Transverse colon (tissue), 4 donors: Measurements from ENCODE around the gene NFASC. TPM values are rescaled to one million over a fixed set of nuclear protein-coding genes. Genes with fewer than 3 reads are reported as not detected.

ENCODE experiments used
- DNase-seq: peaks from one replicate; pipeline ENCODE4 v3.0.0-alpha.2; 2019
- H3K27ac ChIP-seq, 4 donors: fragments of 200-600 bp; sonication (generic); 2 replicates each; pipeline ENCODE4 v1.5.1; 2016 to 2018; ENCODE audit warnings: inconsistent platforms in 4 of 4
- H3K27me3 ChIP-seq: fragments of 200-600 bp; sonication (generic); 2 replicates; pipeline ENCODE4 v1.5.1; 2017; ENCODE audit warnings: inconsistent platforms
- H3K36me3 ChIP-seq, 4 donors: fragments of 200-600 bp; sonication (generic); 2 replicates each; pipeline ENCODE4 v1.5.1; 2017 to 2019; ENCODE audit warnings: inconsistent platforms in 4 of 4
- H3K4me1 ChIP-seq, 4 donors: fragments of 200-600 bp; sonication (generic); 2 replicates each; pipeline ENCODE4 v1.5.1; 2017 to 2020; ENCODE audit warnings: inconsistent platforms in 4 of 4
- H3K4me3 ChIP-seq, 4 donors: fragments of 200-600 bp; sonication (generic); 1 replicate in 1 of 4; 2 replicates in 3 of 4; pipeline versions ENCODE4 v1.5.1 to v1.6.1; 2017 to 2019; ENCODE audit warnings: inconsistent platforms in 4 of 4
- H3K9me3 ChIP-seq, 2 donors: fragments of 200-600 bp; sonication (generic); 2 replicates each; pipeline ENCODE4 v1.5.1; 2017 to 2019; ENCODE audit warnings: inconsistent platforms in 2 of 2
- CTCF ChIP-seq, 5 experiments: fragments of 200-600 bp in 3 of 5; fragments of 450-650 bp in 2 of 5; sonication (generic) in 3 of 5; IDR thresholded peaks; 1 replicate in 2 of 5; 2 replicates in 3 of 5; pipeline ENCODE4 v1.5.1; 2016 to 2017; ENCODE audit warnings: antibody characterized with exemption in 5 of 5, inconsistent platforms in 3 of 5, mild to moderate bottlenecking in 2 of 5, moderate library complexity in 1 of 5
- EP300 ChIP-seq: sonication (generic); formaldehyde crosslinking; IDR thresholded peaks from one replicate; pipeline ENCODE4 v1.6.1; 2017; ENCODE audit warnings: antibody characterized with exemption, low read depth
- POLR2A ChIP-seq: fragments of 450-650 bp; IDR thresholded peaks from one replicate; pipeline ENCODE4 v1.6.1; 2016; ENCODE audit warnings: antibody characterized with exemption, mild to moderate bottlenecking, moderate library complexity
- POLR2AphosphoS5 ChIP-seq, 3 donors: sonication (generic); formaldehyde crosslinking; IDR thresholded peaks; one replicate each; pipeline ENCODE4 v1.6.1; 2016; ENCODE audit warnings: antibody characterized with exemption in 3 of 3
- WGBS, 2 donors: methylation state at CpG; one replicate each; pipeline ENCODE4 v1.1.5; 2018; ENCODE audit warnings: low coverage in 1 of 2; 5-methylcytosine and 5-hydroxymethylcytosine counted together
- in situ Hi-C, 4 donors: fragments of 200-750 bp; cut with MboI; loops; one replicate each; pipeline versions ENCODE4 v1.15.0 to v1.15.1; 2017; ENCODE audit warnings: low sequenced_read_pairs in 3 of 4, low pct_ligation_motif_present in 1 of 4, low pct_unique_long_range_greater_than_20kb in 1 of 4
- intact Hi-C: fragments of 100-400 bp; cut with DNase I; formaldehyde crosslinking; loops from one replicate; pipeline ENCODE4 v1.15.1; 2023; ENCODE audit warnings: low total_unique reads
- total RNA-seq, 4 donors: library from RNA; depleted of rRNA; stranded (reverse); fragments of >200 nt; gene quantifications; one replicate each; pipeline ENCODE4 v1.1.0, GENCODE V29; 2016

The NFASC gene
- total RNA-seq, 4 donors from 2014 or later: 11.3 to 48.8 (median 13.4) TPM

- intact Hi-C loops (no loop called here), in situ Hi-C loops (no loop called here)
- no peak overlapping the region for H3K27ac ChIP-seq
- H3K4me3 ChIP-seq: no peak overlapping the region
- 87% methylated on average over 2 of the region's 2 CpGs; no CpG with 5 or more reads in 1 of the 2 donors for whole genome bisulfite sequencing, 2 donors
- no peak for DNase-seq
- TF ChIP-seq CTCF (IDR thresholded peaks at IDR 0.05) (no peak), POLR2A (no peak), EP300 (no peak), POLR2AphosphoS5 (IDR thresholded peaks at IDR 0.05) (no peak)
- H3K27me3 ChIP-seq: no peaks in the 10 kb centered on the region
- no peaks in the 10 kb centered on the region for H3K36me3 ChIP-seq
- no peaks in the 10 kb centered on the region for H3K9me3 ChIP-seq
- H3K4me1 ChIP-seq: no peaks in the 10 kb centered on the region
Measured at GRCh38 chr1:205071028-205071409, 200.4 kb downstream of the NFASC start.

- H3K36me3 ChIP-seq: no peaks in the 10 kb centered on the region
- in situ Hi-C loops (no loop called here), intact Hi-C loops (no loop called here)
- no peak overlapping the region for H3K27ac ChIP-seq
- WGBS, 2 donors: 92% methylated on average over 12 of the region's 12 CpGs; no CpG with 5 or more reads in 1 of the 2 donors
- DNase-seq: no peak
- TF ChIP-seq POLR2AphosphoS5 (IDR thresholded peaks at IDR 0.05) (no peak), POLR2A (no peak), CTCF (IDR thresholded peaks at IDR 0.05) (no peak), EP300 (no peak)
- H3K4me3 ChIP-seq: no peak overlapping the region
- no peaks in the 10 kb centered on the region for H3K4me1 ChIP-seq
- H3K27me3 ChIP-seq: no peaks in the 10 kb centered on the region
- H3K9me3 ChIP-seq: no peaks in the 10 kb centered on the region
Measured at GRCh38 chr1:205071801-205072200, 201.1 kb downstream of the NFASC start.

GRCh38 chr1:205072286-205072685 is 201.6 kb downstream of the NFASC start:
- Histone ChIP-seq H3K36me3 (no peaks in the 10 kb centered on the region), H3K4me3 (no peak overlapping the region), H3K27me3 (no peaks in the 10 kb centered on the region), H3K9me3 (no peaks in the 10 kb centered on the region), H3K27ac (no peak overlapping the region), H3K4me1 (no peaks in the 10 kb centered on the region)
- DNase-seq: no peak
- in situ Hi-C loops (no loop called here), intact Hi-C loops (no loop called here)
- TF ChIP-seq CTCF (IDR thresholded peaks at IDR 0.05) (no peak), POLR2AphosphoS5 (IDR thresholded peaks at IDR 0.05) (no peak)
- 60 to 86% methylated on average over 2 to 9 of the region's 9 CpGs for WGBS, 2 donors

Other genes starting within 250 kb of the NFASC start
- gene LRRN2, start 185.1 kb upstream of the NFASC start, total RNA-seq: 10 to 100 TPM in 3 of 4 donors, 1 to 10 TPM in 1; 2.0 to 32.9 (median 23.8) TPM
- gene CNTN2, start 172.3 kb downstream of the NFASC start, total RNA-seq: 1 to 10 TPM; 1.4 to 6.7 (median 1.8) TPM
- gene TMEM81, start 213.6 kb downstream of the NFASC start, total RNA-seq: 1 to 10 TPM in 2 of 4 donors, not detected in 2; 2.9 to 3.7 TPM